Sigmoid colon (tissue), 7 donors: ENCODE data around the gene GPR32. TPM values are rescaled to one million over a fixed set of nuclear protein-coding genes. Genes with fewer than 3 reads are reported as not detected.
"Not testable (repeated sequence)": the region's sequence is repeated elsewhere in the genome, so short reads cannot be mapped to it uniquely, and the experiment has no call there.

ENCODE experiments used
- DNase-seq: peaks from one replicate; pipeline ENCODE4 v3.0.0-alpha.2; 2019
- H3K27ac ChIP-seq, 4 donors: fragments of 200-600 bp; sonication (generic); one replicate each; pipeline ENCODE4 v1.5.1; 2016 to 2019; ENCODE audit warnings: mild to moderate bottlenecking in 1 of 4
- H3K27me3 ChIP-seq, 3 donors: fragments of 200-600 bp; sonication (generic); one replicate each; pipeline ENCODE4 v1.5.1; 2019; ENCODE audit warnings: mild to moderate bottlenecking in 1 of 3
- H3K36me3 ChIP-seq, 4 donors: fragments of 200-600 bp; sonication (generic); one replicate each; pipeline ENCODE4 v1.5.1; 2016 to 2019
- H3K4me1 ChIP-seq, 4 donors: fragments of 200-600 bp; sonication (generic); one replicate each; pipeline ENCODE4 v1.5.1; 2017 to 2019
- H3K4me3 ChIP-seq, 4 donors: fragments of 200-600 bp; sonication (generic); one replicate each; pipeline ENCODE4 v1.5.1; 2017 to 2019; ENCODE audit warnings: mild to moderate bottlenecking in 2 of 4, moderate library complexity in 1 of 4
- H3K9me3 ChIP-seq, 4 donors: fragments of 200-600 bp in 3 of 4; sonication (generic) in 3 of 4; one replicate each; pipeline versions ENCODE4 v1.5.1 to v1.6.1; 2013 to 2019
- EP300 ChIP-seq, 4 donors: sonication (generic); formaldehyde crosslinking; IDR thresholded peaks; one replicate each; pipeline ENCODE4 v1.6.1; 2017; ENCODE audit warnings: antibody characterized with exemption in 4 of 4
- POLR2A ChIP-seq, 2 donors: fragments of 450-650 bp; IDR thresholded peaks; one replicate each; pipeline ENCODE4 v1.6.1; 2016; ENCODE audit warnings: antibody characterized with exemption in 2 of 2, mild to moderate bottlenecking in 2 of 2, moderate library complexity in 2 of 2
- POLR2AphosphoS5 ChIP-seq, 4 donors: sonication (generic); formaldehyde crosslinking; IDR thresholded peaks; one replicate each; pipeline ENCODE4 v1.6.1; 2017; ENCODE audit warnings: antibody characterized with exemption in 4 of 4
- WGBS, 2 donors: extraction: QIAGEN DNeasy Blood & Tissue Kit; methylation state at CpG; one replicate each; pipeline ENCODE4 v1.1.7; 2013; 5-methylcytosine and 5-hydroxymethylcytosine counted together
- intact Hi-C: fragments of 100-400 bp; cut with DNase I; formaldehyde crosslinking; loops from one replicate; pipeline ENCODE4 v1.15.1; 2023
- polyA plus RNA-seq, 3 donors: library from polyadenylated mRNA; stranded (reverse); fragments of 200-250 nt; gene quantifications; one replicate each; pipeline ENCODE4 v1.2.3, GENCODE V29; 2013
- total RNA-seq, 4 donors: library from RNA; depleted of rRNA; stranded (reverse); fragments of >200 nt; gene quantifications; one replicate each; pipeline ENCODE4 v1.1.0, GENCODE V29; 2016
- TF ChIP-seq, protein P1 (sequence below), 4 experiments: fragments of 450-650 bp in 3 of 4; fragments of 200-600 bp in 1 of 4; IDR thresholded peaks; one replicate each; pipeline ENCODE4 v1.5.1; 2016 to 2019; ENCODE audit warnings: antibody characterized with exemption in 4 of 4, mild to moderate bottlenecking in 3 of 4, moderate library complexity in 2 of 4
- donor health status: healthy with polysubstance abuse.
- donor health status: Bipolar disorder and iron deficiency.
- donor health status: healthy.

The GPR32 gene
- total and polyA plus RNA-seq, 7 donors, result not detected

DNA sequence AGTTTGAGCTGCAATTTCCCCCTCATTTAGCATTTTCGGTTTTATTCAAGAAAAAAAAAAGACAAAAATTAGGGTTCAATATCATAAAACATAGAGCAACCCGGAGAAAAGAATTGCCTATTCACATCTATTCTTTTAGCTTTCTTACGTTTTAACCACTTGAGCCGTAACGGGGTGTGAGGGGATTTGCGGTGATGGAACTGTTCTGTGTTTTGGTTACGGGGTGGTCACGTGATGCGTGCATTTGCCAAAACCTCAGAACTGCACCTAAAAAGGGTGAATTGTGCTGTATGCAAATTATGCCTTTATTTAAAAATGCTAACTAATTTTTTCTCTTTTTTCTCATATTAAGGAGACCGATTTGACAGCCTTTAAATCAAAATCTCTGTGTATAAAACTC, 25.0 kb upstream of the GPR32 start:
- H3K36me3 ChIP-seq, result no peaks in the 10 kb centered on the region
- TF ChIP-seq EP300 (IDR thresholded peaks at IDR 0.05) (no peak), POLR2AphosphoS5 (IDR thresholded peaks at IDR 0.05) (no peak), POLR2A (IDR thresholded peaks at IDR 0.05) (no peak)
- TF ChIP-seq, protein P1, sequence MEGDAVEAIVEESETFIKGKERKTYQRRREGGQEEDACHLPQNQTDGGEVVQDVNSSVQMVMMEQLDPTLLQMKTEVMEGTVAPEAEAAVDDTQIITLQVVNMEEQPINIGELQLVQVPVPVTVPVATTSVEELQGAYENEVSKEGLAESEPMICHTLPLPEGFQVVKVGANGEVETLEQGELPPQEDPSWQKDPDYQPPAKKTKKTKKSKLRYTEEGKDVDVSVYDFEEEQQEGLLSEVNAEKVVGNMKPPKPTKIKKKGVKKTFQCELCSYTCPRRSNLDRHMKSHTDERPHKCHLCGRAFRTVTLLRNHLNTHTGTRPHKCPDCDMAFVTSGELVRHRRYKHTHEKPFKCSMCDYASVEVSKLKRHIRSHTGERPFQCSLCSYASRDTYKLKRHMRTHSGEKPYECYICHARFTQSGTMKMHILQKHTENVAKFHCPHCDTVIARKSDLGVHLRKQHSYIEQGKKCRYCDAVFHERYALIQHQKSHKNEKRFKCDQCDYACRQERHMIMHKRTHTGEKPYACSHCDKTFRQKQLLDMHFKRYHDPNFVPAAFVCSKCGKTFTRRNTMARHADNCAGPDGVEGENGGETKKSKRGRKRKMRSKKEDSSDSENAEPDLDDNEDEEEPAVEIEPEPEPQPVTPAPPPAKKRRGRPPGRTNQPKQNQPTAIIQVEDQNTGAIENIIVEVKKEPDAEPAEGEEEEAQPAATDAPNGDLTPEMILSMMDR (IDR thresholded peaks at IDR 0.05), result no peak
- DNase-seq, result no peak
- H3K4me1 ChIP-seq, result no peaks in the 10 kb centered on the region
- H3K4me3 ChIP-seq, result no peak overlapping the region
- no peaks in the 10 kb centered on the region for H3K9me3 ChIP-seq
- intact Hi-C loops, result no loop called here
- H3K27ac ChIP-seq, result no peak overlapping the region
- peaks cover 0 to 28% (median 13%) of the 10 kb centered on the region in 3 donors for H3K27me3 ChIP-seq
- WGBS, 2 donors, result 84 to 86% methylated on average over 10 of the region's 10 CpGs

DNA sequence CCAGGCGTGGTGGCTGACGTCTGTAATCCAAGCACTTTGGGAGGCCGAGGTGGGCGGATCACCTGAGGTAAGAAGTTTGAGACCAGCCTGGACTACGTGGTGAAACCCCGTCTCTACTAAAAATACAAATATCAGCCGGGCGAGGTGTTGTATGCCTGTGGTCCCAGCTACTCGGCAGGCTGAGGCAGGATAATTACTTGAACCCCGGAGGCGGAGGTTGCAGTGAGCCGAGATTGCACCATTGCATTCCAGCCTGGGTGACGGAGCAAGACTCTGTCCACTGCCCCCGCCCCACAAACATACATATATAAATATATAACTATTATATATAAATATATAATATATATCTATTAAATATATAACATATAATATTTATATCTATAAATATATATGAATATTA, 23.1 kb upstream of the GPR32 start:
- 86 to 93% methylated on average over 14 of the region's 14 CpGs for WGBS, 2 donors
- intact Hi-C loops, result not testable (repeated sequence)

DNA sequence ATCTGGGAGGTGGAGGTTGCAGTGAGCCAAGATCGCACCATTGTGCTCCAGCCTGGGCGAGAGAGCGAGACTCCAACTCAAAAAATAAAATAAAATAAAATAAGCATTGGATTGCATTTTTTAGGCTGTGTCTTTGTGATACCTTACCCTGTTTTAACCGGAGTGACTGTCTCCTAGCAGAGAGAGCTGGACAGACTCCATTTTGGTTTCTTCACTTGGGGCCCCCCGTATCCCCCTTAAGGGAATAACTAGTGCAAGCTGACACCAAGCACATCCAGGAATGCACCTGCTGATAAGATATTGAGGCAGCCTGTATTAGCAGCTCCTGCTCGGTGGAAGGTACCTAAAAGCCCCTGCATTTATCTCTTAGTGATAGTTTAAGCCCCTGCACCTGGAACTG, 20.8 kb upstream of the GPR32 start:
- Histone ChIP-seq H3K27me3 (peaks cover 0 to 15% (median 0%) of the 10 kb centered on the region in 3 donors), H3K36me3 (no peaks in the 10 kb centered on the region)
- TF ChIP-seq POLR2AphosphoS5 (IDR thresholded peaks at IDR 0.05) (no peak), EP300 (IDR thresholded peaks at IDR 0.05) (no peak), POLR2A (IDR thresholded peaks at IDR 0.05) (no peak)
- TF ChIP-seq, protein P1 (IDR thresholded peaks at IDR 0.05), result no peak

More for the DNA sequence above, 23.1 kb upstream of the GPR32 start:
- DNase-seq, H3K27ac ChIP-seq, H3K36me3 ChIP-seq, H3K9me3 ChIP-seq, H3K4me3 ChIP-seq, H3K4me1 ChIP-seq: not testable (repeated sequence)
- peaks cover 0 to 13% (median 7%) of the 10 kb centered on the region in 3 donors for H3K27me3 ChIP-seq

DNA sequence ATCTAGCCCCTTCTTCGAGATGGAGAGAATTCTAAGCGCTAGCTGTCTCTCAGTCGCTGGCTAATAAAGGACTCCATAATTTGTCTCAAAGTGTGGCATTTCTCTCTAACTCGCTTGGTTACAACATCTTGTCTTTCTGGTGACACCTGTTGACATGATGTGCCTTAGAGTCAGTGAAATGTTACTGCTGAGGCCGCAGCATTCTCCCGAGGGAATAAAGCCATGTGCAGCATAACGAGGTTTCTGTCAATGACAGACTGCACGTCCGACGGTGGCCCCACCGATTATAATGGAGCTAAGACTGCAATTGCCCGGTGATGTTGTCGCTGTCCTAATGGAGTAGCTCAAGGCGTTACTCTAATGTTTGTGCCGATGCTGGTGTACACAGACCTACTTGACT, 20.3 kb upstream of the GPR32 start:
- Histone ChIP-seq H3K4me1 (no peaks in the 10 kb centered on the region), H3K4me3 (no peak overlapping the region), H3K27me3 (peaks cover 0 to 13% (median 0%) of the 10 kb centered on the region in 3 donors), H3K9me3 (no peaks in the 10 kb centered on the region), H3K36me3 (no peaks in the 10 kb centered on the region), H3K27ac (no peak overlapping the region)
- DNase-seq, result no peak
- 71 to 74% methylated on average over 15 of the region's 15 CpGs for WGBS, 2 donors
- no peak for TF ChIP-seq POLR2A (IDR thresholded peaks at IDR 0.05)
- no peak for TF ChIP-seq EP300 (IDR thresholded peaks at IDR 0.05)
- no peak for TF ChIP-seq POLR2AphosphoS5 (IDR thresholded peaks at IDR 0.05)
- TF ChIP-seq, protein P1 (IDR thresholded peaks at IDR 0.05), result no peak
- intact Hi-C loops, result no loop called here

More for the DNA sequence above, 20.8 kb upstream of the GPR32 start:
- no peaks in the 10 kb centered on the region for H3K9me3 ChIP-seq
- intact Hi-C loops, result no loop called here
- no peaks in the 10 kb centered on the region for H3K4me1 ChIP-seq
- no peak for DNase-seq
- H3K4me3 ChIP-seq, result no peak overlapping the region
- WGBS, 2 donors, result 67 to 79% methylated on average over 6 of the region's 6 CpGs
- no peak overlapping the region for H3K27ac ChIP-seq

DNA sequence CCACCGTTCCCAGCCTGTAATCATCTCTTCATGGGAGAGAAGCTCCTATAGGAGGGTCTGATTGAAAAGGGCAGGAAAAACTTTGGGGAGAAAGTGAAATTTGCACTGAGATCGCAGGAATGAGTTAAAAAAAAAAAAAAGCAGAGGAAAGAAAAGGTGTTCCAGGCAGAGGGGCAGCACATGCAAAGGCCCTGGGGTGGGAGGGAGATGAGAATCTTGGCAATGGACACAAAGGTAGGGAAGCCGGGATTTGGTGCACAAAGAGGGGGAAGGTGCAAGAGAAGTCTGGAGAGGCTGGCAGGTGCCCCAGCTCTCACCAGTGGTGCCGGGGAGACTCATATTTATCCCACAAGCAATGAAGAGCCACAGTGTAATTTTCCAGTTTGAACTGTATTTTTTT, 16.4 kb upstream of the GPR32 start:
- H3K27me3 ChIP-seq, result peaks cover 0 to 18% (median 0%) of the 10 kb centered on the region in 3 donors
- no peaks in the 10 kb centered on the region for H3K4me1 ChIP-seq
- no peak overlapping the region for H3K4me3 ChIP-seq
- 73 to 83% methylated on average over 4 of the region's 4 CpGs for WGBS, 2 donors
- no peak for DNase-seq
- no peaks in the 10 kb centered on the region for H3K9me3 ChIP-seq
- H3K36me3 ChIP-seq, result no peaks in the 10 kb centered on the region
- intact Hi-C loops, result no loop called here
- TF ChIP-seq POLR2AphosphoS5 (IDR thresholded peaks at IDR 0.05), result no peak
- TF ChIP-seq POLR2A (IDR thresholded peaks at IDR 0.05), result no peak
- H3K27ac ChIP-seq, result no peak overlapping the region

DNA sequence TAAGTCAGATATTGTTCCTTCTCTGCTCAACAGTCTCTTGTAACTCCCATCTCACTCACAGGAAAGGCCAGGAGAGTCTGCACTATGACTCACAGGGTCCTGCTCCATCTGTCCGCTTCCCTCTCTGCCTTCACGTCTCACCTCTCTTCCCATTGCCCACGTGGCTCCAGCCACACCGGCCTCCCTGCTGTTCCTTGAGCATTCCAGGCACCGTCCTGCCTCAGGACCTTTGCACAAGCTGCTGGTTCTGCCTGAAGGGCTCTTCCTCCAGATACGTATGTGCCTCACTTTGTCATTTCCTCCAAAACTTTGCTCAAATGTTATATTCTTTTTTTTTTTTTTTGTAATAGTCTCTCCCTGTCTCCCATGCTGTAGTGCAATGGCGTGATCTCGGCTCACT, 14.0 kb upstream of the GPR32 start:
- intact Hi-C loops, H3K36me3 ChIP-seq, DNase-seq, H3K9me3 ChIP-seq, H3K4me1 ChIP-seq, H3K27ac ChIP-seq, H3K4me3 ChIP-seq: not testable (repeated sequence)
- WGBS, 2 donors, result 70 to 75% methylated on average over 8 of the region's 8 CpGs
- H3K27me3 ChIP-seq, result peaks cover 0 to 18% (median 0%) of the 10 kb centered on the region in 3 donors

DNA sequence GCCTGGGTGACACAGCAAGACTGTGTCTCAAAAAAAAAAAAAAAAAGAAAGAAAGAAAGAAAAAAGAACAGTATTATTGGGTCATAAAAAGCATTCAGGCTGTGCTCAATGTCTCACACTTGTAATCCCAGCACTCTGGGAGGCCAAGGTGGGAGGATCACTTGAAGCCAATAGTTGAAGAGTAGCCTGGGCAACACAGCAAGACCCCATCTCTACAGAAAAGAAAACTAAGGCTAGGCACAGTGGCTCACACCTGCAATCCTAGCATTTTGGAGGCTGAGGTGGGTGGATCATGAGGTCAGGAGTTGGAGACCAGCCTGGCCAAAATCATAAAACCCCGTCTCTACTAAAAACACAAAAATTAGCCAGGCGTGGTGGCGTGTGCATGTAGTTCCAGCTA, 12.6 kb upstream of the GPR32 start:
- DNase-seq, H3K9me3 ChIP-seq, H3K4me1 ChIP-seq, intact Hi-C loops, H3K4me3 ChIP-seq, H3K27ac ChIP-seq, H3K36me3 ChIP-seq: not testable (repeated sequence)
- H3K27me3 ChIP-seq, result peaks cover 0 to 18% (median 0%) of the 10 kb centered on the region in 3 donors
- 82 to 91% methylated on average over 3 of the region's 3 CpGs for WGBS, 2 donors

DNA sequence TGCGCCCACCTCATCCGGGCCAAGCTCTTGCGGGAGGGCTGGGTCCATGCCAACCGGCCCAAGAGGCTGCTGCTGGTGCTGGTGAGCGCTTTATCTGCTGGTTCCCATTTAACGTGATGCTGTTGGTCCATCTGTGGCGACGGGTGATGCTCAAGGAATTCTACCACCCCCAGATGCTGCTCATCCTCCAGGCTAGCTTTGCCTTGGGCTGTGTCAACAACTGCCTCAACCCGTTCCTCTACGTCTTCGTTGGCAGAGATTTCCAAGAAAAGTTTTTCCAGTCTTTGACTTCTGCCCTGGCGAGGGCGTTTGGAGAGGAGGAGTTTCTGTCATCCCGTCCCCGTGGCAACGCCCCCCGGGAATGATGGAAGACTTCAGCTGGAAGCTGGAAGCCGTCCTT, 11.2 kb upstream of the GPR32 start:
- H3K4me3 ChIP-seq, H3K27ac ChIP-seq, DNase-seq, H3K4me1 ChIP-seq, H3K9me3 ChIP-seq, H3K36me3 ChIP-seq, intact Hi-C loops: not testable (repeated sequence)
- 82 to 88% methylated on average over 18 of the region's 18 CpGs for WGBS, 2 donors
- H3K27me3 ChIP-seq, result peaks cover 0 to 20% (median 0%) of the 10 kb centered on the region in 3 donors
